HEK293 (cell line): Measurements from ENCODE around the gene FGFR2.

Source experiments
- HOXA7 ChIP-seq: sonication (generic); formaldehyde crosslinking; IDR thresholded peaks from 2 replicates; pipeline ENCODE4 v1.8.1; 2022; ENCODE audit warnings: missing genetic modification reagents, borderline replicate concordance
- TCF7L2 ChIP-seq: IDR thresholded peaks from 2 replicates; pipeline ENCODE4 v1.6.1; 2011; ENCODE audit warnings: low read depth, mild to moderate bottlenecking, inconsistent platforms, low read length, moderate library complexity, borderline replicate concordance
- YY1 ChIP-seq: fragments of 450-650 bp; formaldehyde crosslinking; IDR thresholded peaks from 2 replicates; pipeline ENCODE4 v1.5.1; 2018; ENCODE audit warnings: missing biosample characterization, missing genetic modification characterization
- ZNF292 ChIP-seq: fragments of 450-650 bp; formaldehyde crosslinking; IDR thresholded peaks from 2 replicates; pipeline ENCODE4 v1.5.1; 2016; ENCODE audit warnings: low read depth, missing biosample characterization, missing genetic modification characterization, borderline replicate concordance
- ZNF354C ChIP-seq: fragments of 450-650 bp; formaldehyde crosslinking; IDR thresholded peaks from 2 replicates; pipeline ENCODE4 v1.5.1; 2016; ENCODE audit warnings: missing biosample characterization, missing genetic modification characterization, low read depth, borderline replicate concordance
- ZNF660 ChIP-seq: fragments of 450-650 bp; IDR thresholded peaks from 2 replicates; pipeline ENCODE4 v1.5.1; 2018; ENCODE audit warnings: missing biosample characterization, mild to moderate bottlenecking, missing genetic modification characterization
- ZSCAN30 ChIP-seq: fragments of 450-650 bp; IDR thresholded peaks from 2 replicates; pipeline ENCODE4 v1.5.1; 2018; ENCODE audit warnings: missing biosample characterization, mild to moderate bottlenecking, missing genetic modification characterization, moderate library complexity
- TF ChIP-seq, protein P1 (sequence below): fragments of 450-650 bp; formaldehyde crosslinking; IDR thresholded peaks from 2 replicates; pipeline ENCODE4 v1.5.1; 2016; ENCODE audit warnings: missing biosample characterization, missing genetic modification characterization
- TF ChIP-seq, protein P2 (sequence below): fragments of 450-650 bp; formaldehyde crosslinking; IDR thresholded peaks from 2 replicates; pipeline ENCODE4 v1.5.1; 2016; ENCODE audit warnings: missing biosample characterization, missing genetic modification characterization, borderline replicate concordance

DNA sequence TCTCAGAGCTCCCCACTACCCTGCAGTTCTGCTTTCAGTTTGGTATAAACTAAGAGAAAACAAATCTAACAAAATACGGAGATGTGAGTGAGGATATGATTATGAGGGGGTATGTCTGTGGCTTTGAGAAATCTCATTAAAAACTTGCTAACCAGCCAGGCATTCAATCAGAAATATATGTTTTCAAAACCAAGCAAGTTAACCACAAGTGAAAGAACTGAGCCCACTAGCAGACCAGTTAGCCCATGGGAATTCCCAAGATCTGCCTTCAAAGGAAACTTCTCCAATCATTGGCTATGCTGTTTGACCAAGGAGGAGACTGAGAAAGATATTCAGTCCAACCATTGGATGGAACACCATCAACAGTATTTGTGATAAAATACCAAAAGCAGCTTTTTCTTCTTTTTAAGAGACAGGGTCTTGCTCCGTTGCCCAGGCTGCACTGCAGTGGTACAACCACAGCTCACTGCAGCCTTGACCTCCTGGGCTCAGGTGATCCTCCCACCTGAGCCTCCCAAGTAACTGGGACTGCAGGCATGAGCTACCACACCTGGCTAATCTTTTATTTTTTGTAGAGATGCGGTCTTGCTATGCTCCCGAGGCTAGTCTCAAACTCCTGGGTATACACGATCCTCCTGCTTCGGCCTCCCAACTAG is 41.2 kb downstream of the FGFR2 start:
- TF ChIP-seq TCF7L2 (no peak), ZNF660 (tag by site-specific recombination) (no peak), ZSCAN30 (tag by site-specific recombination) (no peak), ZNF292 (tag by site-specific recombination) (no peak), YY1 (tag by site-specific recombination) (no peak), HOXA7 (CRISPR knock-in tag) (no peak), ZNF354C (tag by site-specific recombination) (no peak)
- TF ChIP-seq, protein P1, sequence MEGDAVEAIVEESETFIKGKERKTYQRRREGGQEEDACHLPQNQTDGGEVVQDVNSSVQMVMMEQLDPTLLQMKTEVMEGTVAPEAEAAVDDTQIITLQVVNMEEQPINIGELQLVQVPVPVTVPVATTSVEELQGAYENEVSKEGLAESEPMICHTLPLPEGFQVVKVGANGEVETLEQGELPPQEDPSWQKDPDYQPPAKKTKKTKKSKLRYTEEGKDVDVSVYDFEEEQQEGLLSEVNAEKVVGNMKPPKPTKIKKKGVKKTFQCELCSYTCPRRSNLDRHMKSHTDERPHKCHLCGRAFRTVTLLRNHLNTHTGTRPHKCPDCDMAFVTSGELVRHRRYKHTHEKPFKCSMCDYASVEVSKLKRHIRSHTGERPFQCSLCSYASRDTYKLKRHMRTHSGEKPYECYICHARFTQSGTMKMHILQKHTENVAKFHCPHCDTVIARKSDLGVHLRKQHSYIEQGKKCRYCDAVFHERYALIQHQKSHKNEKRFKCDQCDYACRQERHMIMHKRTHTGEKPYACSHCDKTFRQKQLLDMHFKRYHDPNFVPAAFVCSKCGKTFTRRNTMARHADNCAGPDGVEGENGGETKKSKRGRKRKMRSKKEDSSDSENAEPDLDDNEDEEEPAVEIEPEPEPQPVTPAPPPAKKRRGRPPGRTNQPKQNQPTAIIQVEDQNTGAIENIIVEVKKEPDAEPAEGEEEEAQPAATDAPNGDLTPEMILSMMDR (tag by site-specific recombination): no peak
- TF ChIP-seq, protein P2, sequence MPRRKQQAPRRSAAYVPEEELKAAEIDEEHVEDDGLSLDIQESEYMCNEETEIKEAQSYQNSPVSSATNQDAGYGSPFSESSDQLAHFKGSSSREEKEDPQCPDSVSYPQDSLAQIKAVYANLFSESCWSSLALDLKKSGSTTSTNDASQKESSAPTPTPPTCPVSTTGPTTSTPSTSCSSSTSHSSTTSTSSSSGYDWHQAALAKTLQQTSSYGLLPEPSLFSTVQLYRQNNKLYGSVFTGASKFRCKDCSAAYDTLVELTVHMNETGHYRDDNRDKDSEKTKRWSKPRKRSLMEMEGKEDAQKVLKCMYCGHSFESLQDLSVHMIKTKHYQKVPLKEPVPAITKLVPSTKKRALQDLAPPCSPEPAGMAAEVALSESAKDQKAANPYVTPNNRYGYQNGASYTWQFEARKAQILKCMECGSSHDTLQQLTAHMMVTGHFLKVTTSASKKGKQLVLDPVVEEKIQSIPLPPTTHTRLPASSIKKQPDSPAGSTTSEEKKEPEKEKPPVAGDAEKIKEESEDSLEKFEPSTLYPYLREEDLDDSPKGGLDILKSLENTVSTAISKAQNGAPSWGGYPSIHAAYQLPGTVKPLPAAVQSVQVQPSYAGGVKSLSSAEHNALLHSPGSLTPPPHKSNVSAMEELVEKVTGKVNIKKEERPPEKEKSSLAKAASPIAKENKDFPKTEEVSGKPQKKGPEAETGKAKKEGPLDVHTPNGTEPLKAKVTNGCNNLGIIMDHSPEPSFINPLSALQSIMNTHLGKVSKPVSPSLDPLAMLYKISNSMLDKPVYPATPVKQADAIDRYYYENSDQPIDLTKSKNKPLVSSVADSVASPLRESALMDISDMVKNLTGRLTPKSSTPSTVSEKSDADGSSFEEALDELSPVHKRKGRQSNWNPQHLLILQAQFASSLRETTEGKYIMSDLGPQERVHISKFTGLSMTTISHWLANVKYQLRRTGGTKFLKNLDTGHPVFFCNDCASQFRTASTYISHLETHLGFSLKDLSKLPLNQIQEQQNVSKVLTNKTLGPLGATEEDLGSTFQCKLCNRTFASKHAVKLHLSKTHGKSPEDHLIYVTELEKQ (tag by site-specific recombination): no peak
